GM10847 (cell line): Measurements from ENCODE around the gene C19orf47.

Experiments
- POLR2A ChIP-seq: IDR thresholded peaks from 2 replicates; pipeline ENCODE4 v1.6.1; 2011; ENCODE audit not compliant: insufficient read length; ENCODE audit errors: extremely low read depth

The C19orf47 gene

DNA sequence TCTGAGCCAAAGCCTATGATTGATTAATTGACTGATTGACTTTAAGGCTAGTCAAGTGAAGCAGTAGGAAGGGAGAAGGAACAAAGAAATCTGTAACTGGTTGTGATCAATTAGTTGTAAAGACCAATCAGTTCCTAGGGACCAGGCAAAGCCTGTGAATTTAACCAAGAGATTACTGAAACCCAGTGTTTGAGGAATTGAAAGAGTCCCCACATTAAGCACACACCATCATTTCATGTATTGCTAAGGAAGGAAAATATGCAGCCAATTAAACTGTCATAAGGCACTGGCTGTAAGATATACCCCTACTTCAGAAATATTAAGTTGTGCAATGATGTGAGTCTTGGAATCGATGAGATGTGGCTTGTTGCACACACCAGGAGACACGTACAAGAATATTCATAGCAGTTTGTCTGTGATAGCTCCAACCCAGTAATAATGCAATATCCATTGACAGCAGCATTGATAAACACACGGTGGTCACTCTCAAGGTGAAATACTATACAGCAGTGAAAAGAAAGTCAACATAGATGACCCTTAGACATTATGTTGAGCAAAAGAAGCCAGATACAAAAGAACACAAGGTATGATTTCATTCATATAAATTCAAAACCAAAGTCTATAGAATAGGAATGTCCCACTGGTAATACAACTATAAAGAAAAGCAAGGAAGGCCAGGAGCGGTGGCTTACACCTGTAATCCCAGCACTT lies 9.0 kb downstream of the C19orf47 start:
- no peak for TF ChIP-seq POLR2A

GRCh38 chr19:40337594-40337993 lies 10.6 kb downstream of the C19orf47 start:
- TF ChIP-seq POLR2A, result no peak

DNA sequence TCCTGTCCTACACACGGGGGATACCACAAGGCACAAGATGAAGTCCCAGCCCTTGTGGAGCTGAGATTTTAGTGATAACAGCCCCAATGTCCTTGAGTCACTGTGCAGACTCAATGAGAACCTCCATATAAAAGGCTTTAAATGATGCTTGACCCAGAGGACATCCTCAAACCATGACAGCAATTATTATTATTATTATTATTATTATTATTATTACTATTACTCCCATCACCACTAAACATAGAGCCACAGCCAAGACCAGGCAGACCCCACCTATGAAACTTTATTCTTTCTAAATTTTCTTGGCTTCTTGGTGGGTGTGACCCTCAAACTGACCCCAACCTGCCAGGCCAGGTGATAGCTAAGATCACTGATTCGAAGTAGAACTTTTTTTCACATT lies 11.1 kb downstream of the C19orf47 start:
- TF ChIP-seq POLR2A, result no peak

DNA sequence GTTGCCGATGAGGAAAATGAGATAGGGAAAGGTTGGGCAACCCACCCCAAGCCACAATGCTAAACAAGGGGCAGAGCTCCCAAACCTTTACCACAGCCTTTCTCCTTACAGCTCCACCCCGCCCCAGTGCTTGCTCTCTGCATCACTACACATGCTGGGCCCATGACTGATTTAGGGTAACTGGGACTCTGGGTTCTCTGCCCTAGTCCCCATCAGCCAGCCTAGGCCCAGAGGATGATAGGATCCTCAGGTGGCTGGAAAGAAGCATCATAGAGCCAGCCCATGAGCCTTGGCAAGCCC lies 11.6 kb downstream of the C19orf47 start:
- TF ChIP-seq POLR2A, result no peak

GRCh38 chr19:40335855-40336600 lies 12.2 kb downstream of the C19orf47 start:
- no peak for TF ChIP-seq POLR2A

DNA sequence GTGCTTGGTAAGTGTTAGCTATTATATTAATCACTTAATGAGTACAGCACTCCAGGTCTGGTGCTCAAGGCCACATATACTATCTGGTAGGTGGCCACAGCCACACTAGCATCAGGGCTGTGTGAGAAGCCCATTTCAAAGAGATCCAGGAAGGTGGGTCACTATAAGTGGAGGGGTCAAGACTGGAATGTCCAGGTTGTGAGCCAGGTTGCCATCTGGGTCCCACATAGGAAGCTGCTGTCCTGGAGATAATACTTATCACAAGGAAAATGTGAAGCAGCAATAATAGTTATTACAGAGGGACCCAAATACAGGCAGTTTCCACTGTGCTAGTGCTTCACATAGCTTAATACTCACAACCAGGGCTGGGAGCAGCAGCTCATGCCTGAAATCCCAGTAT lies 13.1 kb downstream of the C19orf47 start:
- no peak for TF ChIP-seq POLR2A

DNA sequence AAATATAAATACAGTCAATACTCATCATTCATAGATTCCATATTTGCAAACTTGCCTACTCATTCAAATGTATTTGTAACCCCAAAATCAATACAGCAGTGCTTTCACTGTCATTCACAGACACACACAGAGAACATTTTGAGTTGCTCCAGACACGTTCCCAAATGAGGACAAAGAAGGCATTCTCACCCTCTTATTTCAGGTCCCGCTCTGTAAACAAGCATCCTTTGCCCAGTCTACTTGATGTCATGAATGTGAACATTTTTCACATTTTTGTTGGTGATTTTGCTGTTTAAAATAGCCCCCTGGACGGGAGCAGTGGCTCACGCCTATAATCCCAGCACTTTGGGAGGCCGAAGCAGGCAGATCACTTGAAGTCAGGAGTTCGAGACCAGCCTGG lies 15.5 kb downstream of the C19orf47 start:
- TF ChIP-seq POLR2A, result no peak

DNA sequence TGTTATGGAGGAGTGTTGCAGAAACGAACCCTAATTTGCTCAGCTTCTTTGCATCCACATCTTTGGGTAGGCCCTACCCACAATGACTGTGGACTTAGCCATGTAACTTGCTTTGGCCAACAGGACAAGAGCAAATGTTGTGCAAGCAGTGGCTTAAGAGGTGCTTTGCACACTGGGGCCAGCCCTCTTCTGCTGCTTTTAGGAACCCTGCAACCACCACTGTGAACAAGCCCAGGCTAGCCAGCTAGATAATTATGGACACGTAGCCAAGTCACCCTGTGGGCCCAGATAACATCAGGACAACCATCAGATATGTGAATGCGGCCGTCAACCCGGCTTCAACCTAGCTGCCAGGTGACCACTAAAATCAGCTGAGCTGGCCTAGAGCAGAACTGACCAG lies 17.1 kb downstream of the C19orf47 start:
- TF ChIP-seq POLR2A, result no peak

DNA sequence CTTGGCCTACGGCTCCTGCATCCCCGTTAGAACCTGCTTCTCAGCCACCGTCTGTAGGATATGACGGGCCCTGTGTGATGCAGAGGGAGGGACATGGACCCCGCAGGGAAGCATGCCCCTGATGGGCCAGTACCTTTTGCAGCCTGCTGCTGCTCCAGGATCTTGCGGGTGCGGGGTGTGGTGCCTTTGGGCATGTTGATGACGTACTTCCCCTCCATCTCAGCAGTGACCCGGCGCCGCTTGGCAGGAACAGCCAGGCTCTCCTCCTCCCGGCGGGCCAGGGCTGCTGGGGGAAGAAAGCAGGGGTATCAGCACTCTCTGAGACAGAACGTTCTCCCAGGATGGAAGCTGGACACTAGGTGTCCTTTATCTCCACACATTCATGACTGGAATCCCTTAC lies 22.0 kb downstream of the C19orf47 start:
- no peak for TF ChIP-seq POLR2A

DNA sequence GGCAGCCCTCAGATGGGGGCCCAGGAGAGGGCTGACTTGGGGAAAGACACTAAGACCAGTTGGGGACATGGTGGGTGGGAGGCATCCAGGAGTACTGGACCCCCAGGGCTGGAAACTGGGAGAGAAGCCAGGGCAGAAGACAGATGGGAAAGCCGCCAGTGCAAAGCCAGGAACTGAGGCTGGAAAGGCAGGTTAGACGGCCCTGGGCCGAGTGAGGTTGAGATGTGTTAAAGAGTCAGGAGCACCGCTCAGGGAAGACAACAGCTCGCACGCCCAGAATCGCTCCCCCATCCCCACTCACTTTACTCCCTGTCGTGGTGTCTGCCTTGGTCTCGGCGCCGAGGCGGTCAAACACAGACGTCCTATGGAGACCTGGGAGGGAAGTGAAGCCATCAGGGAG lies 24.5 kb downstream of the C19orf47 start:
- no peak for TF ChIP-seq POLR2A

- no peak for TF ChIP-seq POLR2A
Observed at GRCh38 chr19:40322951-40323615, 25.1 kb downstream of the C19orf47 start.

DNA sequence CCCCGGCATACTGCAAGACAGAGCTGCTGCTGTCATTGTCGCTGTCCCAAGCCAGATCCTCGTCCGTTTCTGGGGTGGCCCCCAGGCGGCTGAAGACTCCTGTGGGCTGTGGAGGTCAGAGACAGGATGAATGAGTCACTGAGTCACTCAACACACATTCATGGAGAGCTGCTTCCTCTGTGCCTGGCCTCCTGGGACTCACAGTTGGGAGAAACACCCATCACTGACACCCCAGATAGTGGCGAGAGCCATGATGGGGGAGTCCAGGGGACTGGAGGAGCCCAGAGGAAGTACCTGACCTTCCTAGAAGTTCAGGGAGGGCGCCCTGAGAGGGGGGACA lies 26.0 kb downstream of the C19orf47 start:
- TF ChIP-seq POLR2A, result no peak

GRCh38 chr19:40321566-40322270 lies 26.5 kb downstream of the C19orf47 start:
- no peak for TF ChIP-seq POLR2A

GRCh38 chr19:40321076-40321475 lies 27.1 kb downstream of the C19orf47 start:
- no peak for TF ChIP-seq POLR2A

GRCh38 chr19:40320558-40320935 lies 27.6 kb downstream of the C19orf47 start:
- no peak for TF ChIP-seq POLR2A

DNA sequence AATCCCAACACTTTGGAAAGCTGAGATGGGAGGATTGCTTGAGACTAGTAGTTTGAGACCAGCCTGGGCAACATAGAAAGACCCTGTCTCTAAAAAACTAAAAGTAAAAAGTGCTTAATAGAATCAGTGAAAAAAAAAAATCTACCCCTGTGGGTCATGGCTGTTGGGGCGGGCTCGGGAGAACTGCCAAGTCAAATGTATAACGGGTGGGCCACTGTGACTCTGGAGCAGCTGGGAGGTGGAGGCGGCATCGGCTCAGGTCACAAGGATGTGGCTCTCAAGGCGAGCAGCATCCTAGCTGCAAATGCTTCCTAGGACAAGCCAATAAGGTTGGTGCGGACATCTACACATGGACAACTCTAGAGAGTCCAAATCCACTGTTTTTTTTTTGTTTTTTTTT lies 30.9 kb downstream of the C19orf47 start:
- TF ChIP-seq POLR2A, result no peak
